ENCODE results near the gene MYOF. TPM values are rescaled to one million over a fixed set of nuclear protein-coding genes. Genes with fewer than 3 reads are reported as not detected.

MYOF gene
- total and polyA plus RNA-seq, 2 of the 8 experiments (the other 6 are each of a cell fraction or from before 2014, with no cell fraction given), result 0.98 to 2.3 TPM

GRCh38 chr10:93435621-93436397, 46.3 kb downstream of the MYOF start (continued):
- no peak for TF ChIP-seq RXRA (IDR thresholded peaks at IDR 0.05; ENCODE audit: insufficient read depth, low read depth, low read length)
- TF ChIP-seq KDM5A (IDR thresholded peaks at IDR 0.05; ENCODE audit: low read length), result no peak
- peak; percentile 84 for TF ChIP-seq SP1 (IDR thresholded peaks at IDR 0.05; ENCODE audit: low read depth, low read length)
- peak; percentile 56; the same call in 1 of the 2 replicates for TF ChIP-seq TBP (IDR thresholded peaks at IDR 0.05; ENCODE audit: low read depth, low read length)
- TF ChIP-seq ATF2 (IDR thresholded peaks at IDR 0.05; ENCODE audit: low read length), result no peak
- no peak for TF ChIP-seq JUN (IDR thresholded peaks at IDR 0.05; ENCODE audit: low read depth, low read length)
- TF ChIP-seq ZNF274 (IDR thresholded peaks at IDR 0.05; ENCODE audit: borderline replicate concordance, extremely low read depth, low read length), result no peak
- TF ChIP-seq CHD1 (IDR thresholded peaks at IDR 0.05; ENCODE audit: low read depth, low read length), result no peak
- no peak for TF ChIP-seq POU5F1 (IDR thresholded peaks at IDR 0.05; ENCODE audit: low read depth, low read length)
- no peak for TF ChIP-seq TEAD4 (IDR thresholded peaks at IDR 0.05; ENCODE audit: low read depth, low read length)
- TF ChIP-seq ASH2L (IDR thresholded peaks at IDR 0.05; ENCODE audit: low read length), result peak; percentile 72
- no peak for TF ChIP-seq BACH1 (IDR thresholded peaks at IDR 0.05; ENCODE audit: low read length)
- no peak for TF ChIP-seq CEBPB (IDR thresholded peaks at IDR 0.05; ENCODE audit: low read depth, low read length)
- TF ChIP-seq CTCF (IDR thresholded peaks at IDR 0.05; ENCODE audit: control extremely low read depth in 1 of 3, insufficient read depth in 1 of 3, low read depth in 1 of 3, low read length in 3 of 3), result no peak
- no peak for TF ChIP-seq HDAC6 (IDR thresholded peaks at IDR 0.05; ENCODE audit: low read depth, low read length)
- no peak for TF ChIP-seq GTF2F1 (IDR thresholded peaks at IDR 0.05; ENCODE audit: borderline replicate concordance, low read depth, low read length)
- no peak for TF ChIP-seq FOSL1 (IDR thresholded peaks at IDR 0.05; ENCODE audit: insufficient read depth, low read depth, low read length)
- peak; percentile 51 for TF ChIP-seq NANOG (IDR thresholded peaks at IDR 0.05; ENCODE audit: insufficient read depth, low read depth, low read length, poor library complexity, severe bottlenecking)
- no peak for TF ChIP-seq KDM4A (IDR thresholded peaks at IDR 0.05; ENCODE audit: low read depth, low read length, severe bottlenecking)
- peak; percentile 75 for TF ChIP-seq MAX (IDR thresholded peaks at IDR 0.05)
- no peak for TF ChIP-seq SP2 (IDR thresholded peaks at IDR 0.05; ENCODE audit: low read length)
